ENCODE measurements around the gene HOXB7.

Gene HOXB7

DNA sequence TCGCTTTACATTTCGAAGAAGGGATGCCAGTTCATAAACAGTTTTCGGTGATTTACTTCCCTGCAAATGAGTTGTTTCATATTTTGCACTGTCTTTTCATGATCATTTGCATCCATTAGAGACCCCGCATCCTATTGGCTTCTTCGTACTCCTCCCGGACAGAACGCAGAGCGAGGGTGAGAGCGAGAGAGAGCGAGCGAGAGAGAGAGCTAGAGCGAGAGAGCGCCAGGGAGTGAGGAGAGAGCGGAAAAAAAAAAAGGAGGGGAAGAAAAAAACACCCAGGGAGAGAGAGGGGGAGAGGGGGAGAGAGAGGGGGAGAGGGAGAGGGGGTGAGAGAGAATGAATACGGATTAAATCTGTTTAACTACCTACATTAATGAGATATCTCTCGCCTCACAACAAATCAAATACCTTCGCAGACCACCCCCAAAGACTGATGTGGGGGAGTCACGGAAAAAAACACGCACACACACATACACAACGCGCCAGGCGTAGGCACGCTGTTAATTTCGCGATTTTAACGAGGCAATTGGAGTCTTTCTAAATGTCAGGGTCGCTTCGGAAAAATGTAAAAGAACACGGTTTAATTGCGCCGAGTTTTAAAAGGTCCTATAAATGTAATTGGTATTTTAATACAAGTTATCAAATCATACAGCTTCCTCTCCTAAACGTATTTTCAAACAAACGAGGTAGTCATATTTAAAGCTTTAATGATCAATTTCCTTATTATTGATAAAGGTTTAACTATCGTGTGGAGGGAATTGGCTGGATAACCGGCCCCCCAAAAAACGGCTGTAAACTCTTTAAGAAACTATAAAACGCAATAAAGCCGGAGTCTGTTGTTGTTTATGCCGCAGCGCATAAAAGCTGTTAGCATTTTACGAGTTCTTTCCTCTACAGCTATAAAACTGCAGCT, 4.5 kb upstream of the HOXB7 start, which contains the start of gene HOXB8:
Gene HOXB8 (minus strand): TSS at position 246 of the 916 bp plus-strand sequence. CDS start 588 bp downstream, outside the sequence.
- no peak for DNase-seq (ENCODE audit: low read depth)
- no peak within 1 kb of the TSS for H3K4me3 ChIP-seq (ENCODE audit: low read depth, low read length)
- TF ChIP-seq, protein P1, sequence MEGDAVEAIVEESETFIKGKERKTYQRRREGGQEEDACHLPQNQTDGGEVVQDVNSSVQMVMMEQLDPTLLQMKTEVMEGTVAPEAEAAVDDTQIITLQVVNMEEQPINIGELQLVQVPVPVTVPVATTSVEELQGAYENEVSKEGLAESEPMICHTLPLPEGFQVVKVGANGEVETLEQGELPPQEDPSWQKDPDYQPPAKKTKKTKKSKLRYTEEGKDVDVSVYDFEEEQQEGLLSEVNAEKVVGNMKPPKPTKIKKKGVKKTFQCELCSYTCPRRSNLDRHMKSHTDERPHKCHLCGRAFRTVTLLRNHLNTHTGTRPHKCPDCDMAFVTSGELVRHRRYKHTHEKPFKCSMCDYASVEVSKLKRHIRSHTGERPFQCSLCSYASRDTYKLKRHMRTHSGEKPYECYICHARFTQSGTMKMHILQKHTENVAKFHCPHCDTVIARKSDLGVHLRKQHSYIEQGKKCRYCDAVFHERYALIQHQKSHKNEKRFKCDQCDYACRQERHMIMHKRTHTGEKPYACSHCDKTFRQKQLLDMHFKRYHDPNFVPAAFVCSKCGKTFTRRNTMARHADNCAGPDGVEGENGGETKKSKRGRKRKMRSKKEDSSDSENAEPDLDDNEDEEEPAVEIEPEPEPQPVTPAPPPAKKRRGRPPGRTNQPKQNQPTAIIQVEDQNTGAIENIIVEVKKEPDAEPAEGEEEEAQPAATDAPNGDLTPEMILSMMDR (IDR thresholded peaks at IDR 0.05; ENCODE audit: low read depth, low read length, missing control alignments): no peak

DNA sequence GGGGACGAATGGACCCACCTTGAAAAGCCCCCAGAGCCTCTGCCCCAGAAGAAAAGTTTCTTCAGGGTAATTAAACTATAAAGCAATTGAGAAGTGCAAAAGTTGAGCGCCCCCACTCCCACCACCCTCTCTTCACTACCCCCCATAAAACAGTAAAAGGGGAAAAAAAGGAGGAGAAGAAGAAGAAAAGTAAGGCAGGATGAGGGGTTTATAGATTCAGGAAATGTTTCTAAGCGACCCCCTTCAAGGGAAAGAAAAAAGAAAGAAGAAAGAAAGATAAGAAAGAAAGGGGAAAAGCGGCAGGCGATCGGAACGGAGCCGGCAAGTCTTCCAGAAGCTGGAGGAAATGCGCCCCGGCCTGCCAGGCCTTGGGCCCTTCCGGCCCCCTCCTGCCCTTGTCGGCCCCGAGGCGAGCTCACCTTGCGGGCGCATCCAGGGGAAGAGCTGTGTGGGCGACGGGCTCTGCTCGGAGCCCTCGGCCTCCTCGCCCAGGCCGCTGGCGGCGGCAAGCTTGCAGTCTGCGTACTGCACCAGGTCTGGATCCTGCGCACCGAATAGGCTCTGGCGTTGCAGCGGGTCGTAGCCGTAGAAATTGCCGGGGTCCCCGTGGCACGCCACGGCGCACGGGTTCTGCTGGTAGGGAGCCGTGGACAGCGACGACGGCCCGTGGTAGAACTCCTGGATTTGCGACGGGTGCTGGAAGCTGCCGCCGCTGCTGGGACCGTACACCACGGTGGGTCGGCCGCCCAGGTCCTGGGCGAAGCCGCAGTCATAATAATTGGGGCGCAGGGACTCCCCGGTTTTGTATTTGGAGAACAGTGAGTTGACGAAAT, 3.3 kb upstream of the HOXB7 start:
- H3K4me3 ChIP-seq (ENCODE audit: low read depth, low read length): no peak overlapping the region
- TF ChIP-seq, protein P1 (IDR thresholded peaks at IDR 0.05; ENCODE audit: low read depth, low read length, missing control alignments): no peak
- no peak for DNase-seq (ENCODE audit: low read depth)

DNA sequence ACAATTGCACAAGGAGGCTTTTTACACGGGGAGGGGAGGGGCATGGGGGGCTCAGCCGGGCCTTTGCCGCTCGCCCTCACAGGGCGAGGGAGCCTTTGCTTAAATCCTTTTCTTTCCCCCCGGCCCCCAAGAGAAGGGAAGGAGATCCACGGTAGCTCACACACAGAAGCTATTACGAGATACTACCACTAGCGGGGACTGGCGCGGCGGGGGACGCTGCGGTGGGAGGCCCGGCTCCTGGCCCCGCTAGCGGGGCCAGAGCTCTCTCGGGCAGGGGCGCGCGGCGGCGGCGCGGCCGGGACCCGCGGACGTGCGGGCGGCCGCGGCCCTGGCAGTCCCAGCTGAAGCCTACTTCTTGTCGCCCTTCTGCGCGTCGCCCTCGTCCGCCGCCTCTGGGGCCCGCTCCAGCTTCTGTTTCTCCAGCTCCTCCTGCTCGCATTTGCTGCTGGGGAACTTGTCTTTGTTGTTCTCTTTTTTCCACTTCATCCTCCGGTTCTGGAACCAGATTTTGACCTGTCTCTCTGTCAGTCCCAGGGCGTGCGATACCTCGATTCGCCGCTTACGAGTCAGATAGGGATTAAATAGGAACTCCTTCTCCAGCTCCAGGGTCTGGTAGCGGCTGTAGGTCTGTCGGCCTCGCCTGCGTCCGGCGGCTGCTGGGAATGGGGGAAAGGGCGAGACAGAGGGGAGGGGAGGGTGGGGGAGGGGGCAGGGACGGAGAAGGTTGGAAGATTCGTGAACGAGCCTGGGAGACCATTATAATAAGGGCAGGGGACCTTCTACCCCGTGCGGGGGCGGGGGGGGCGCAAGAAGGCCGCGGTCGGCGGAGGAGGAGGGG, 2.3 kb upstream of the HOXB7 start:
- DNase-seq (ENCODE audit: low read depth): no peak
- TF ChIP-seq, protein P1 (IDR thresholded peaks at IDR 0.05; ENCODE audit: low read depth, low read length, missing control alignments): peak; percentile 29
- peak overlapping the region; percentile 34 for H3K4me3 ChIP-seq (ENCODE audit: low read depth, low read length)

DNA sequence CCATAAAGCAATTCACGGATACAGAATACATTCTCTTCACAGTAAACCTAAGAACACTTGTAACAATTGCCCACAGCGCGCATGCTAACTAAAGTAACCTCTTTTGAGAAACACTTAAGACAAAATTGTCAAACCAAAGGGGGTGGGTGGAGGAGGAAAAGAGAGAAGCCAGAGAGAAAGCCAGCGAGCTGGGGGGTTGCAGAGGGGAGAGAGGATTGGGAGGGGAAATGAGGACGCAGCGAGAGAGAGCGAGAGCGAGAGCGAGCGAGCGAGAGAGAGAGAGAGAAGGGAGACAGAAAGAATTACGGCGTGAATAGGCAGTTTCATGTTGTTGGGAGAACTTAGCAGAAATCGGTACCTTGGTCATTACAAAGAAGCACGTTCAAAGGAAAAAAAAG, 1.6 kb upstream of the HOXB7 start:
- TF ChIP-seq, protein P1 (IDR thresholded peaks at IDR 0.05; ENCODE audit: low read depth, low read length, missing control alignments): no peak
- DNase-seq (ENCODE audit: low read depth): no peak
- H3K4me3 ChIP-seq (ENCODE audit: low read depth, low read length): peak overlapping the region; percentile 34

DNA sequence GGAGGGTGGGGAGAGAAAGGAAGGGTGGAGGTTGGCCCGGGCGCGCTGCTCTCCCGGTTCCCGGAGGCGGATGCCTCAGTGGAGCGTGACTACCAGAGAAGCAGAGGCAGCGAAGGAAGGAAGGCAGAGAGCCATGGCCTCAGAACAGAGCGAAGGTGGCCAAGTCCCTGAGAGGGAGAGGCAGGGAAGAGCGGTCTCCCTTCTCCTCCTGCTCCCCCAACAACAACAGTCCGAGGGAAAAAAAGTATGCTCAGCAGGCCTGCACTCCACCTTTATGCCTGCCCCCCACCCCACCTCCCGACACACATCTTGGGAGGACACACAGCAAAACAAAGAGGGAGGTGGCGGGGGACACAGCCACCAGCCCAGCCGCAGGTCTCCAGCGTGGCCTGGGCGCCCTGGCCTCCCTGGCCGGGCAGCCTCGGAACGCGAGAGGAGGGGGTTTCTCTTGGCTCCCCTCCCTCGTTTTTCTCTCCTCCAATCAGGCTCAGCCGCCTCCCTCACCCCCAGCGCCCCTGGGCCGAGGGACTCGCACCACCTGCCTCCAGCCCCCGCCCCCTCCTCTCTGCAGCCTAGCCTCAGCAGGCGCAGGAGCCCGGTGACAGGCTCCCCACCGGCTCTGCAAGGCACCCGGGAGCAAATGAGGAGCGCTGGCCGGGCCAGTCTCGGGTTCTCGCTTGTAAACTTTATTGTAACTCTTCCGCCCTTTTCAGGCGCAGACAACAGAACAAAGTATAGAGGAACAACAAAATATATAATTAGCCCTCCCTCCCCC, 1.1 kb upstream of the HOXB7 start:
- TF ChIP-seq, protein P1 (IDR thresholded peaks at IDR 0.05; ENCODE audit: low read depth, low read length, missing control alignments): no peak
- no peak for DNase-seq (ENCODE audit: low read depth)
- peak overlapping the region; percentile 60 for H3K4me3 ChIP-seq (ENCODE audit: low read depth, low read length)

DNA sequence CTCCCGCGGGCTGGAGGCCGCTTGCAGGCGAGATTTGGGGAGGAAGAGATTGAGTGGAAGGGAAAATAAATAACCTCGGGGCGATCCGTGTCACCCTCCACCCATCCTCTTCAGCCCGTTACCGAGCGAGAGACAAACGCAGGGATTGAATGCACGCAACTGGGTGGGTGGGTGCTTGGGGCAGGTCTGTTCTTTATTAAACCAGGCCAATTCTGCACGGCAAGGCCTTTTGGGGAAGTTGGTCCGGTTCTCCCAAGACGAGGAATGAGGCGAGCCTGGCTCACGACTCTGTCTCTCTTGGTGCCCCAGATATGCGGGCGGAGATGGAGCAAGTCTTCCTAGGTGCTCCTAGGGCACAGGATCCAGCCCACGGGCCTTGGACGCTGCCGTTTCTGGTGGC, 396 bp upstream of the HOXB7 start:
- TF ChIP-seq, protein P1 (IDR thresholded peaks at IDR 0.05; ENCODE audit: low read depth, low read length, missing control alignments): no peak
- H3K4me3 ChIP-seq (ENCODE audit: low read depth, low read length): peak overlapping the region; percentile 60
- DNase-seq (ENCODE audit: low read depth): no peak
